ENCODE measurements around the gene SNAP47.

GRCh38 chr1:227798078-227798802, 63.0 kb downstream of the SNAP47 start:
- TF ChIP-seq CTCF (IDR thresholded peaks at IDR 0.05) (no peak), POLR2A (IDR thresholded peaks at IDR 0.05) (no peak), EP300 (IDR thresholded peaks at IDR 0.05; ENCODE audit: low read depth) (no peak)
